ENCODE results near the gene NBL1.

- no peak for TF ChIP-seq CTCF (conservative IDR thresholded peaks at IDR 0.05; ENCODE audit: low read depth in 2 of 2)
- no peak for TF ChIP-seq JUNB (IDR thresholded peaks at IDR 0.05; ENCODE audit: unreplicated experiment)
- no peak for TF ChIP-seq EZH2 (IDR thresholded peaks at IDR 0.05; ENCODE audit: low read depth, unreplicated experiment)
- no peak for TF ChIP-seq ZNF114 (CRISPR knock-in tag; IDR thresholded peaks at IDR 0.05)
- no peak for TF ChIP-seq POLR2AphosphoS5 (IDR thresholded peaks at IDR 0.05; ENCODE audit: low read depth)
- no peak for TF ChIP-seq EZH2phosphoT487 (IDR thresholded peaks at IDR 0.05; ENCODE audit: unreplicated experiment)
- TF ChIP-seq NANOG (IDR thresholded peaks at IDR 0.05; ENCODE audit: borderline replicate concordance), result no peak
- TF ChIP-seq REST (IDR thresholded peaks at IDR 0.05; ENCODE audit: unreplicated experiment), result no peak
- TF ChIP-seq ZNF462 (CRISPR knock-in tag; IDR thresholded peaks at IDR 0.05), result no peak
- TF ChIP-seq ETS1 (IDR thresholded peaks at IDR 0.05), result no peak
- TF ChIP-seq CREB1 (CRISPR knock-in tag; IDR thresholded peaks at IDR 0.05; ENCODE audit: low read depth), result no peak
- no peak for TF ChIP-seq STAT1 (IDR thresholded peaks at IDR 0.05; ENCODE audit: unreplicated experiment)
- no peak for TF ChIP-seq ZNF331 (CRISPR knock-in tag; IDR thresholded peaks at IDR 0.05; ENCODE audit: low read depth)
These were observed 22.7 kb upstream of the NBL1 start for GRCh38 chr1:19621274-19621950.

All from GM23338 (cell line).